Activated B cell treated with CpG ODN at 0.5 μM for 24 hours (primary cell): ENCODE results near the gene PSMA1. TPM values are rescaled to one million over a fixed set of nuclear protein-coding genes. Genes with fewer than 3 reads are reported as not detected.

Source experiments
- ATAC-seq: fragments of 200-7000 bp; cut with Tn5 transposase; one replicate; pipeline ENCODE4 v1.10.0; 2021; ENCODE audit warnings: low read depth, mild to moderate bottlenecking, moderate library complexity
- CTCF ChIA-PET: fragments of 350-600 bp; sonication (Branson Sonifier 250); formaldehyde crosslinking; loops from one replicate; lab custom pipeline; 2021; ENCODE audit warnings: antibody characterized with exemption; lab: Charles Lee
- POLR2A ChIA-PET: fragments of 350-600 bp; sonication (Branson Sonifier 250); formaldehyde crosslinking; loops from one replicate; lab custom pipeline; 2021; ENCODE audit warnings: antibody characterized with exemption; lab: Charles Lee
- DNase-seq: peaks from one replicate; pipeline ENCODE4 v3.0.0; 2022
- H3K27ac Mint-ChIP-seq: one replicate; pipeline ENCODE4 v1.8.0; 2020; ENCODE audit warnings: mixed read lengths
- H3K27me3 Mint-ChIP-seq: one replicate; pipeline ENCODE4 v1.8.0; 2021; ENCODE audit warnings: mixed read lengths
- H3K36me3 Mint-ChIP-seq: one replicate; pipeline ENCODE4 v1.8.0; 2021; ENCODE audit warnings: low read depth, mixed read lengths
- H3K4me1 Mint-ChIP-seq: one replicate; pipeline ENCODE4 v1.8.0; 2021; ENCODE audit warnings: mixed read lengths
- H3K4me3 Mint-ChIP-seq: one replicate; pipeline ENCODE4 v1.8.0; 2020; ENCODE audit warnings: mild to moderate bottlenecking, mixed read lengths
- H3K9me3 Mint-ChIP-seq: one replicate; pipeline ENCODE4 v1.8.0; 2020; ENCODE audit warnings: mixed read lengths
- intact Hi-C: fragments of 100-400 bp; cut with micrococcal nuclease; formaldehyde crosslinking; loops from one replicate; pipeline ENCODE4 v1.15.1; 2024
- total RNA-seq: library from RNA; stranded (reverse); gene quantifications from 2 replicates; pipeline ENCODE4 v1.2.3, GENCODE V29; 2022
- TF ChIP-seq, protein P1 (sequence below): fragments of 200-600 bp; IDR thresholded peaks from one replicate; pipeline ENCODE4 v1.8.0; 2022; ENCODE audit warnings: antibody characterized with exemption, mild to moderate bottlenecking

The PSMA1 gene
- total RNA-seq, 1 donor from 2014 or later = 184 TPM

- peaks cover 2% of the 10 kb centered on the region for H3K27me3 Mint-ChIP-seq
- no peak overlapping the region for H3K27ac Mint-ChIP-seq
- intact Hi-C loops = no loop called here
- ChIA-PET POLR2A (interaction anchor here (0.6 to 1.2 kb wide), 2 partner anchors 42 to 219 kb away, joined by 3 read pairs; partner anchors contain the start of gene COPB1), CTCF (interaction anchor here (0.8 to 1.8 kb wide), 3 partner anchors 8 to 533 kb away, joined by 3 read pairs; no protein-coding TSS in a partner anchor)
- ATAC-seq (no peak), DNase-seq (no peak)
- H3K4me1 Mint-ChIP-seq = peaks cover 13% of the 10 kb centered on the region
- no peaks in the 10 kb centered on the region for H3K9me3 Mint-ChIP-seq
- H3K4me3 Mint-ChIP-seq = no peak overlapping the region
- TF ChIP-seq, protein P1, sequence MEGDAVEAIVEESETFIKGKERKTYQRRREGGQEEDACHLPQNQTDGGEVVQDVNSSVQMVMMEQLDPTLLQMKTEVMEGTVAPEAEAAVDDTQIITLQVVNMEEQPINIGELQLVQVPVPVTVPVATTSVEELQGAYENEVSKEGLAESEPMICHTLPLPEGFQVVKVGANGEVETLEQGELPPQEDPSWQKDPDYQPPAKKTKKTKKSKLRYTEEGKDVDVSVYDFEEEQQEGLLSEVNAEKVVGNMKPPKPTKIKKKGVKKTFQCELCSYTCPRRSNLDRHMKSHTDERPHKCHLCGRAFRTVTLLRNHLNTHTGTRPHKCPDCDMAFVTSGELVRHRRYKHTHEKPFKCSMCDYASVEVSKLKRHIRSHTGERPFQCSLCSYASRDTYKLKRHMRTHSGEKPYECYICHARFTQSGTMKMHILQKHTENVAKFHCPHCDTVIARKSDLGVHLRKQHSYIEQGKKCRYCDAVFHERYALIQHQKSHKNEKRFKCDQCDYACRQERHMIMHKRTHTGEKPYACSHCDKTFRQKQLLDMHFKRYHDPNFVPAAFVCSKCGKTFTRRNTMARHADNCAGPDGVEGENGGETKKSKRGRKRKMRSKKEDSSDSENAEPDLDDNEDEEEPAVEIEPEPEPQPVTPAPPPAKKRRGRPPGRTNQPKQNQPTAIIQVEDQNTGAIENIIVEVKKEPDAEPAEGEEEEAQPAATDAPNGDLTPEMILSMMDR = no peak
- no peaks in the 10 kb centered on the region for H3K36me3 Mint-ChIP-seq
Observed at GRCh38 chr11:14541192-14541947, 21.2 kb upstream of the PSMA1 start.

- POLR2A ChIA-PET = no interaction called here
- TF ChIP-seq, protein P1 = no peak
- no peak overlapping the region for H3K4me3 Mint-ChIP-seq
- H3K36me3 Mint-ChIP-seq = no peaks in the 10 kb centered on the region
- no peaks in the 10 kb centered on the region for H3K9me3 Mint-ChIP-seq
- DNase-seq = no peak
- intact Hi-C loops = loop anchor here (5.0 kb wide), 1 partner anchor 37 kb away; no protein-coding TSS in a partner anchor
- H3K27me3 Mint-ChIP-seq = no peaks in the 10 kb centered on the region
- no peak for ATAC-seq
- H3K27ac Mint-ChIP-seq = no peak overlapping the region
- peaks cover 13% of the 10 kb centered on the region for H3K4me1 Mint-ChIP-seq
- CTCF ChIA-PET = interaction anchor here (0.9 to 4.5 kb wide), 2 partner anchors 250 to 368 kb away, joined by 3 to 32 read pairs; no protein-coding TSS in a partner anchor
Observed at GRCh38 chr11:14539982-14540421, 19.8 kb upstream of the PSMA1 start.

GRCh38 chr11:14538926-14539554 is 18.9 kb upstream of the PSMA1 start:
- ChIA-PET CTCF (interaction anchor here (0.9 to 4.5 kb wide), 2 partner anchors 251 to 369 kb away, joined by 3 to 32 read pairs; no protein-coding TSS in a partner anchor), POLR2A (no interaction called here)
- H3K27me3 Mint-ChIP-seq = no peaks in the 10 kb centered on the region
- peaks cover 9% of the 10 kb centered on the region for H3K4me1 Mint-ChIP-seq
- DNase-seq (no peak), ATAC-seq (no peak)
- TF ChIP-seq, protein P1 = no peak
- H3K4me3 Mint-ChIP-seq = no peak overlapping the region
- H3K9me3 Mint-ChIP-seq = no peaks in the 10 kb centered on the region
- intact Hi-C loops = loop anchor here (5.0 kb wide), 1 partner anchor 38 kb away; no protein-coding TSS in a partner anchor
- no peak overlapping the region for H3K27ac Mint-ChIP-seq
- no peaks in the 10 kb centered on the region for H3K36me3 Mint-ChIP-seq

DNA sequence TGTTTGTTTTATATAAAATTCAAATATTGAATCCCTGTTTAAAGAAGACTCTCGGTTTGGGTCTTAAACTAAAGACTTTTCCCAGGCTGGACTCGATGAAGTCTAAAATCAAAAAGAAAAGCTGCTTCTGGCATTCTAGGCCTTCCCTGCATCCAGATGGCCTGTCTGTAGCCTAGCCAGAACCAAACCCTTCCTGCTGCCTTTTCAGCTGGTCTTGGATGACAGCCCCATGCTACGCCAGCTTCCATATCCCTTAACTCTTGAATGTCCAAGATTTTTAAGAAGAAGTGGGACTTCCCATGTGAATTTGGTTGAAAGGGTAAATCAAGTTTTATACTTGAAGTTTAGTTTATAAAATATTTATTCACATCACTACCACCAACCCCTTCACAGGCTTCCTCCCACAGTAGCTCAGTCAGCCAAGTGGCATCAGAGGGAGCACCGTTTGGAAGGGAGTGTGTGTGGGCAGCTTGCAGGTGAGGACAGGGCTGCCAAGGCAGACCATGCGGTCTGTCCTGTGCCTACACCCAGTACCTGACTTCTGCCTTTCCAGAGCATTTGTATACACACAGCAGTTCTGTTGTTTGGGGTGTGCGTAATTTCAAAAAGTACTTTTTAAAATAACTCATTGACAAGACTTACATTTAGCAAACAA is 18.2 kb upstream of the PSMA1 start:
- CTCF ChIA-PET = interaction anchor here (4.5 kb wide), 1 partner anchor 369 kb away, joined by 32 read pairs; no protein-coding TSS in a partner anchor
- TF ChIP-seq, protein P1 = no peak
- H3K27me3 Mint-ChIP-seq = no peaks in the 10 kb centered on the region
- no peak overlapping the region for H3K27ac Mint-ChIP-seq
- intact Hi-C loops = loop anchor here (5.0 kb wide), 1 partner anchor 39 kb away; no protein-coding TSS in a partner anchor
- DNase-seq (no peak), ATAC-seq (no peak)
- POLR2A ChIA-PET = interaction anchor here (2.1 kb wide), 1 partner anchor 106 kb away, joined by 9 read pairs; the partner anchor contains the start of gene PDE3B
- no peaks in the 10 kb centered on the region for H3K9me3 Mint-ChIP-seq
- no peak overlapping the region for H3K4me3 Mint-ChIP-seq
- H3K36me3 Mint-ChIP-seq = no peaks in the 10 kb centered on the region
- H3K4me1 Mint-ChIP-seq = peaks cover 9% of the 10 kb centered on the region
